Choroid plexus epithelial cell (primary cell): ENCODE data around the gene CDC25B.

Experiments used
- DNase-seq: peaks from one replicate; pipeline ENCODE4 v3.0.0-alpha.2; 2010; ENCODE audit warnings: low read depth
- H3K4me3 ChIP-seq: 2 replicates; pipeline ENCODE4 v1.5.1; 2011; ENCODE audit warnings: low read depth, mild to moderate bottlenecking, control low read depth, low read length, moderate library complexity
- TF ChIP-seq, protein P1 (sequence below): conservative IDR thresholded peaks from 2 replicates; pipeline ENCODE4 v1.5.1; 2011; ENCODE audit warnings: low read depth, mild to moderate bottlenecking, control low read depth, inconsistent platforms, low read length, moderate library complexity

CDC25B gene

DNA sequence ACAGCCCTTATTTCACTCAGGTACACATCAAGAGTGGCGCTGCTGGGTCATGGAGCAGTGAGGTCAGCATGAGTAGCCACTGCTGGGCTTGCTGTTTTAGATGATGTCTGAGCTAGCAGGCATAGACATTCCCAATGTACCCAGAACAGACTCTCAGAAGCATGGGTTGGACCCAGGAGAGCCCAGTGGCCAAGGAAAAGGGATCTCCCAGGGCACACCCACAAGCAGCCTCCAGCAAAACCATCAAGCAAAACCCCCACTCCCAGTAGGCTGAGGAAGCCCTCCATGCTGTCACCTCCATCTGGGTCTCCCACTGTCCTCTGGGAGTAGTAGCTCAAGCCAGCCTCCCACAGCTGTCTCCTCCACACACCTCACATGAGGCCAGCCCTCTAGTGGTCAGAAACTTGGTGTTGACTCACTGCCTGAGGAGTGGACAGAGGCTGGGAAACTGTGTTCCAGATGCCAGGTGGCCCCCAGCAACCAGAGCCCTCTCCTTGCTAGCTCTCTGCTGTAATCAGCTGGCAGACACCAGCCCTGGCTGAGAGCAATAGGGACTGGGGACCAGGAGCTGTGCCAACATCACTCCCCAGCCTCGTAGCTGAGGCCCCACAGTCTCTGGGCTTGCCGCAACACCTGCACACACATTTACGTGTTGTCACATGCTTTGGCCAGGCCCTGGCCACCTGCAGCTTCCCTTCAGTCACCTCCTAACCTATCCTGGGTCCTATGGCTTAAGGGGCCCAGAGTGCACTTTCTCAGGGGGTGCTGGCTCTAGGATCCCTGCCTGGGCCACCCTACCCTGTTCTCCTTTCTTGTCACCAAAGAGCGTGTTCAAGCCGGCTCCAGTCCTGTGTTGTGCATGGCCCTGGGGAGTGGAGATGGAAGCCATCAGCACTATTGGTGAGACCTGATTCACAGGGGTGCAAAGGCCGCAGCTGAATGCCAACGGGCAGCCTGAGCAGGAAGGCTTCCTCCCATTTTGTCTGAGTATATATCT lies 22.3 kb downstream of the CDC25B start:
- TF ChIP-seq, protein P1, sequence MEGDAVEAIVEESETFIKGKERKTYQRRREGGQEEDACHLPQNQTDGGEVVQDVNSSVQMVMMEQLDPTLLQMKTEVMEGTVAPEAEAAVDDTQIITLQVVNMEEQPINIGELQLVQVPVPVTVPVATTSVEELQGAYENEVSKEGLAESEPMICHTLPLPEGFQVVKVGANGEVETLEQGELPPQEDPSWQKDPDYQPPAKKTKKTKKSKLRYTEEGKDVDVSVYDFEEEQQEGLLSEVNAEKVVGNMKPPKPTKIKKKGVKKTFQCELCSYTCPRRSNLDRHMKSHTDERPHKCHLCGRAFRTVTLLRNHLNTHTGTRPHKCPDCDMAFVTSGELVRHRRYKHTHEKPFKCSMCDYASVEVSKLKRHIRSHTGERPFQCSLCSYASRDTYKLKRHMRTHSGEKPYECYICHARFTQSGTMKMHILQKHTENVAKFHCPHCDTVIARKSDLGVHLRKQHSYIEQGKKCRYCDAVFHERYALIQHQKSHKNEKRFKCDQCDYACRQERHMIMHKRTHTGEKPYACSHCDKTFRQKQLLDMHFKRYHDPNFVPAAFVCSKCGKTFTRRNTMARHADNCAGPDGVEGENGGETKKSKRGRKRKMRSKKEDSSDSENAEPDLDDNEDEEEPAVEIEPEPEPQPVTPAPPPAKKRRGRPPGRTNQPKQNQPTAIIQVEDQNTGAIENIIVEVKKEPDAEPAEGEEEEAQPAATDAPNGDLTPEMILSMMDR, result peak; percentile 89
- DNase-seq, result peak; percentile 88
- H3K4me3 ChIP-seq, result no peak overlapping the region

DNA sequence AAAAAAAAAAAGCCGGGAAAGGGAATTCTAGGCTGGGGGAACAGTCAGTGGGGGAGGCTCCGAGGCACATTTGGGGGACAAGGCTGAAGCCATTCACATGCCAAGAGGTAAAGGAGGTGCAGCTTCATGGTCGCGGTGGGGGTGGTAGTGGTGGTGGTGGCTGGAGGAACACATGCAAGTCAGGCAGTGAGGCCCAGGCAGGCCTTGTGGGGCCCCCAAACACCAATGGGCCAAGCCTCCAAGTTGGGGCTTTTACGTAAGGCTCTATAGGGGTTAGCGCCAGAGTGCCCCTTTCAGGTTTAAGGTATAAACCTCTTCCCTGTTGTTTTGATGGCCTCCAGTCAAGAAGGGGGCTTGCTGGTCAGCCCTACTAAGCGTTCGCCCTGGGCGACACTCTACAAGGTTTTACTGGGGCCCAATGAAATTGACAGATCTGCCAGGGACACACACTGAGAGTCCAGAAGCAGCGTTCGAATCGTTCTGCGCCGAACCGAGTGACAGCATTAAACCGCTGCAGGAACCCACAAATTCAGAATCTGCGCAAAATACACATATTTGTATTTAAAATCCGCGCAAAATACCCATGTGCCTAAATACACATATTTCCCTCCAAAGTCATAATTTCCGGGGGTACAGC lies 23.4 kb downstream of the CDC25B start:
- TF ChIP-seq, protein P1, result no peak
- no peak for DNase-seq
- peak overlapping the region; percentile 95 for H3K4me3 ChIP-seq

DNA sequence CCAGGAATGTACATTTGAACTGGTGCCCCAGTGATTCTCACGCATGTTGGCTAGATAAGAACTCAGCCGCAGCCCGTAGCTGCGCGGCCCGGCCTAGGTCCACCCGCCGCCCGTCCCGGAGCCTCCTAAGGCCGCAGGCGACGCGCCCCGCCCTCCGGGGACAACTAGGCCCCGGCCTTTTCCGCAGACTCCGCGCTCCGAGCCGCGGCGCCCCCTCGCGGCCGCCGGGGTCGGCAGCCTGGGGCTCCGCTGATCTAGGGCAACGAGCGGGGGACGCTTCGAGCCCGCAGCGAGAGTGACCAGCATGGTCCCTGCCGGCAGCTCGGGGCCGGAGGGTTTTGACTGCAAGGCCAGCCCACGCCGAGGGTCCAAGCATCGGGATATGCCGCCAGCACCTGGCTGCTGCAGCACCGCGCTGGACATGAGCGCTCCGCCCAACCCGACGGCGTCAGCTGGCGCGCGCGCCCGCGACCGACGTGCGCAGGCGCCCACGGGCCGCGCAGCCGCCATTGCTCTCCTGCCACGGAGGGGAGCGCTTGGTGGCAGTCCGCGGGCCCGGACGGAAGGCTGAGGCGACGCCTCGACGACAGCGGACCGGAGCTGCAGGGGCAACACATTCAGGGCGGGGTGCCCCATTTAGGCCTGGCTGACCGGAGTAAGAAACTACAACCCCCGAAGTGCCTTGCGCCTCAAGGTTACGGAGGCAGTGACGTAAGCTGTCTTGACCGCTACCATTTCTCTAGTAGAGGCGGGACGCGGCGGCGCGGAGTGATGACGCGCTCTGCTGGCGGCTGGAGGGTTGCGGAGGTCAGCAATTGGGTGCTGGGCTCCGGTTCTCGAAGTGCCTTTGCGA lies 24.2 kb downstream of the CDC25B start, which contains the start of gene AP5S1:
AP5S1 (plus strand) TSS at position 500 of the 853 bp plus-strand sequence. CDS start 1,571 bp downstream, outside the sequence.
- TF ChIP-seq, protein P1, result peak; percentile 57
- peak; percentile 97 for DNase-seq
- H3K4me3 ChIP-seq, result peak within 1 kb of the TSS; percentile 95

DNA sequence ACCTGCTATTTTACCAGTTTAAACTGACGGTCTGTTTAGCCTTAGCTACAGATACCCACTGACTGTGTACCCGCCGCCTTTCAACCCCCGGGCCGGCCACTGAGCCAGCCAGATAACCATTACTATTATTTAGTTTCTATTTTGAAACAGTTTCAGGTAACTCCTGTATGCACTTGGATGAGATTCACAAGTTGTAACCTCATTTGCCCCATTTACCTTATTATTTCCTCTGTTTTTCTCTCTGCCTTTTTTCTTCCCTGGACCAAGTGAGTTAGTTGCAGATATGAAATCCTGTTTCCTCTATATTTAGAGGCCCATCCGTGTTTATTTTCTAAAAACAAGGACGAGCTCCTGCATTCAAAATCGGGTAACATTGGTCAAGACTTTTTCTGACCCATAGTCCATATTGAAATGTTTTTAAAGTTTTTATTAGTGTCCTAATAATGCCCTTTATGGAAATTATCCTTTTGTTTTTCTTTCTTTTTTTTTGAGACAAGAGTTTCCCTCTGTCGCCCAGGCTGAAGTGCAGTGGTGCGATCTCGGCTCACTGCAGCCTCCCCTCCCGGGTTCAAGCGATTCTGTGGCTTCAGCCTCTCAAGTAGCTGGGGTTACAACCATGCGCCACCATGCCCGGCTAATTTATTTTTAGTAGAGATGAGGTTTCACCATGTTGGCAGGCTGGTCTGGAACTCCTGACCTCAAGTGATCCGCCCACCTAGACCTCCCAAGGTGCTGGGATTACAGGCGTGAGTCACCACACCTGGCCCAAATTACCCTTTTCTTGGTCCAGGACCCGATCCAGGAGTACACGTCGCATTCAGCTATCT lies 25.0 kb downstream of the CDC25B start:
- no peak for DNase-seq
- TF ChIP-seq, protein P1, result no peak
- peak overlapping the region; percentile 95 for H3K4me3 ChIP-seq

DNA sequence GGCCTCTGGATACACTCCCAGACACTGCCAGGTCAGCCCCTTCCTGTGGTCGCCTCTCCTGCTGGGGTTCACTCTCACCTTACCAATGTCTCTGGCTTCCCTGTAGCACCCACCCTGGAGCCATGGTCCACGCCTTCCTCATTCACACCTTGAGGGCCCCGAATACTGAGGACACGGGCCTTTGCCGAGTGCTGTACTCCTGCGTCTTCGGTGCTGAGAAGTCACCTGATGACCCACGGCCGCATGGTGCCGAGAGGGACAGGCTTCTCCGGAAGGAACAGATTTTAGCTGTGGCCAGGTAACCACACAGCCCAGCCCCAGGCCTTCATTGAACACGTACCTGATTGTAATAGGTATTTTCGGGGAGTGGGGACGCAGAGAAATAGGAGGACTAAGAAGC lies 25.9 kb downstream of the CDC25B start:
- DNase-seq, result no peak
- TF ChIP-seq, protein P1, result no peak
- no peak overlapping the region for H3K4me3 ChIP-seq

DNA sequence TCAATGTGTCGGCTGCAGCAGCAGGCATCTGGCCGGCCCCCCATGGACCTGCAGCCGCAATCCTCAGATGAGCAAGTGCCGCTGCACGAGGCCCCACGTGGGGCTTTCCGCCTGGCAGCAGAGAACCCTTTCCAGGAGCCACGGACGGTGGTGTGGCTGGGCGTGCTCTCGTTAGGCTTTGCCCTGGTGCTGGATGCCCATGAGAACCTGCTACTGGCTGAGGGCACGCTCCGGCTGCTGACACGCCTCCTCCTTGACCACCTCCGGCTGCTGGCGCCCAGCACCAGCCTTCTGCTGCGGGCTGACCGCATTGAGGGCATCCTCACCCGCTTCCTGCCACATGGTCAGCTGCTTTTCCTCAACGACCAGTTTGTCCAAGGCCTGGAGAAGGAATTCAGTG lies 27.8 kb downstream of the CDC25B start:
- DNase-seq, result no peak
- no peak overlapping the region for H3K4me3 ChIP-seq
- TF ChIP-seq, protein P1, result no peak
